Thyroid gland (tissue), 4 donors: ENCODE data around the gene P2RX6.

Source experiments
- POLR2A ChIP-seq, 2 donors: fragments of 450-650 bp; IDR thresholded peaks; one replicate each; pipeline ENCODE4 v1.6.1; 2017; ENCODE audit warnings: antibody characterized with exemption in 2 of 2, mild to moderate bottlenecking in 2 of 2, moderate library complexity in 1 of 2
- TF ChIP-seq, protein P1 (sequence below), 6 experiments: fragments of 200-600 bp in 3 of 6; fragments of 450-650 bp in 3 of 6; sonication (generic) in 3 of 6; IDR thresholded peaks; one replicate each; pipeline ENCODE4 v1.5.1; 2016 to 2019; ENCODE audit warnings: antibody characterized with exemption in 6 of 6, mild to moderate bottlenecking in 2 of 6, inconsistent platforms in 1 of 6, moderate library complexity in 1 of 6

DNA sequence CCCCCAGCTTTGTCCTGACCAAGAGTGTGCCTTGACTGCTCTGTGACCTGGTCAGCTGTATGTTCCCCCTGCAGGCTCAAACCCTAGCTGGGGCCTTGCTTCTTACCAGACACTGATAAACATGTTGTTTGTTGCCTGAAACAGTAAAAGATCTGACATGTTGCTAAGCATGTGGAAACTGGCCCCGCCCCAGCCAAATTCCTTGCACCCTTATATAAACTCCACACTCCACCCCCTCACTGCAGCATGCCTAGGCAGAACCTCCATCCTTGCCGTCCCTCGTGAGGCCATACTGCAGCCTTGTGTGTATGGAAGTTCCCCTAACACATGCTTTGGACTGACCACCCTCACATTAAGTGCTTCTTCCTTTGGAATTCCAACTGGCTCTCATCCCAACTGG is 58.1 kb downstream of the P2RX6 start:
- TF ChIP-seq, protein P1, sequence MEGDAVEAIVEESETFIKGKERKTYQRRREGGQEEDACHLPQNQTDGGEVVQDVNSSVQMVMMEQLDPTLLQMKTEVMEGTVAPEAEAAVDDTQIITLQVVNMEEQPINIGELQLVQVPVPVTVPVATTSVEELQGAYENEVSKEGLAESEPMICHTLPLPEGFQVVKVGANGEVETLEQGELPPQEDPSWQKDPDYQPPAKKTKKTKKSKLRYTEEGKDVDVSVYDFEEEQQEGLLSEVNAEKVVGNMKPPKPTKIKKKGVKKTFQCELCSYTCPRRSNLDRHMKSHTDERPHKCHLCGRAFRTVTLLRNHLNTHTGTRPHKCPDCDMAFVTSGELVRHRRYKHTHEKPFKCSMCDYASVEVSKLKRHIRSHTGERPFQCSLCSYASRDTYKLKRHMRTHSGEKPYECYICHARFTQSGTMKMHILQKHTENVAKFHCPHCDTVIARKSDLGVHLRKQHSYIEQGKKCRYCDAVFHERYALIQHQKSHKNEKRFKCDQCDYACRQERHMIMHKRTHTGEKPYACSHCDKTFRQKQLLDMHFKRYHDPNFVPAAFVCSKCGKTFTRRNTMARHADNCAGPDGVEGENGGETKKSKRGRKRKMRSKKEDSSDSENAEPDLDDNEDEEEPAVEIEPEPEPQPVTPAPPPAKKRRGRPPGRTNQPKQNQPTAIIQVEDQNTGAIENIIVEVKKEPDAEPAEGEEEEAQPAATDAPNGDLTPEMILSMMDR (IDR thresholded peaks at IDR 0.05) = no peak
- no peak for TF ChIP-seq POLR2A (IDR thresholded peaks at IDR 0.05)
